Stimulated activated naive CD8-positive, alpha-beta T cell treated with anti-CD3 and anti-CD28 coated beads, Interleukin-15, Interleukin-2, amounts not matched to agents 100 ng/mL and 50 ng/mL, for 24 hours (primary cell): ENCODE data around the gene TDRD9.
"Not testable (repeated sequence)": the region's sequence is repeated elsewhere in the genome, so short reads cannot be mapped to it uniquely, and the experiment has no call there.

Experiments
- H3K27ac Mint-ChIP-seq: one replicate; pipeline ENCODE4 v1.8.0; 2021; ENCODE audit warnings: mild to moderate bottlenecking, mixed read lengths
- H3K27me3 Mint-ChIP-seq: one replicate; pipeline ENCODE4 v1.8.0; 2021; ENCODE audit warnings: mixed read lengths
- H3K36me3 Mint-ChIP-seq: one replicate; pipeline ENCODE4 v1.8.0; 2021; ENCODE audit warnings: low read depth, mixed read lengths
- H3K4me1 Mint-ChIP-seq: one replicate; pipeline ENCODE4 v1.8.0; 2021; ENCODE audit warnings: low read depth, mixed read lengths
- H3K4me3 Mint-ChIP-seq: one replicate; pipeline ENCODE4 v1.8.0; 2021; ENCODE audit warnings: mild to moderate bottlenecking, mixed read lengths
- H3K9me3 Mint-ChIP-seq: one replicate; pipeline ENCODE4 v1.8.0; 2021; ENCODE audit warnings: mixed read lengths

The TDRD9 gene

DNA sequence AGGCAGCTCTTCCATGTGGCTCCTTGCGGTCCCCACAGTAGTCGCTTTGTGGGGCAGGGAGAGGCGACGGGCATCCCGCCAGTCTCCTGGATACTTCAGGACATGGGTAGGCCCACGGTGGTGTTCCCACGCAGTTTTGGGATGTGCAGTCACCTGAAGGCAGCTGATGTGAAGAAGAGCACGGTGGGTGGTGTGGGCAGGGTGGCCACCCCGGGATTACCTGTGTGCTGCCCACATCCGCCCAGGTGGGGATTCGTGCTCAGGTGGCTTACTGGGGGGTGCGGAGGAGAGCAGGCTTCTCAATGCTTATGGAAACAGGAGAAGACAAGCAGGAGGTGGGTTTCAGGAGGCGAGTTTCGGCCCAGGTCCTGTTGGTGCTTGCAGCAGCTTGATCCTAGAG is 28.4 kb upstream of the TDRD9 start:
- Mint-ChIP-seq H3K4me1 (peaks cover 3% of the 10 kb centered on the region), H3K4me3 (no peak overlapping the region), H3K9me3 (no peaks in the 10 kb centered on the region), H3K36me3 (no peaks in the 10 kb centered on the region), H3K27ac (no peak overlapping the region), H3K27me3 (peaks cover 3% of the 10 kb centered on the region)

DNA sequence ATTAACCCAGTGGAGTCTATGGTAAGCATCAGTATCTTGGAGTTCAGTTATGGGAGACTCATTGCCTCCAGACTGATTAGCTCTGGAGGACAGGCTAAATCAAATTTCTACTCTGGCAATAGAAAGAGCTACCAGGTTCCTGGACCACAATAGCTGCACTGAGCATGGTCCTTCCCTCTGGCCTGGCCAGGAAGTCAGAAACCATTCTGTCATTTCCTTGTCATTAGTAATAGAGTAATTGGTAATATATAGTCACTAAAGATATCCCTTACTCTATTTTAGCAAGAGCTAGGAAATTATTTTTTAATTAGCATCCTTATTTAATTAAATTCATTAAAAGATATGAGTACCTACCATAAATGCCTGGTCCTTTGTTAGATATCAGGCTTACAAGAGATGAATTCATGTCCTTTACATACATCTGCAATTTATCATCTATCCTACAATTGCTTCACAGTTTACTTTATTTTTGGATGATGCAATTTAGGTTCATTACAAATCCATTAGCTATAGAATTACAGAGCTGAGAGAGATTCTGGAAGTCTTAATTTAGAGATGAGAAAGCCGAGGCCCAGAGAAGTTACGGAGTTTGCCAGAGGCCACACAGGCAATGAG is 23.7 kb upstream of the TDRD9 start:
- peaks cover 22% of the 10 kb centered on the region for H3K4me1 Mint-ChIP-seq
- H3K36me3 Mint-ChIP-seq = no peaks in the 10 kb centered on the region
- H3K9me3 Mint-ChIP-seq = no peaks in the 10 kb centered on the region
- H3K27me3 Mint-ChIP-seq = peaks cover 3% of the 10 kb centered on the region
- H3K4me3 Mint-ChIP-seq = no peak overlapping the region
- H3K27ac Mint-ChIP-seq = no peak overlapping the region

DNA sequence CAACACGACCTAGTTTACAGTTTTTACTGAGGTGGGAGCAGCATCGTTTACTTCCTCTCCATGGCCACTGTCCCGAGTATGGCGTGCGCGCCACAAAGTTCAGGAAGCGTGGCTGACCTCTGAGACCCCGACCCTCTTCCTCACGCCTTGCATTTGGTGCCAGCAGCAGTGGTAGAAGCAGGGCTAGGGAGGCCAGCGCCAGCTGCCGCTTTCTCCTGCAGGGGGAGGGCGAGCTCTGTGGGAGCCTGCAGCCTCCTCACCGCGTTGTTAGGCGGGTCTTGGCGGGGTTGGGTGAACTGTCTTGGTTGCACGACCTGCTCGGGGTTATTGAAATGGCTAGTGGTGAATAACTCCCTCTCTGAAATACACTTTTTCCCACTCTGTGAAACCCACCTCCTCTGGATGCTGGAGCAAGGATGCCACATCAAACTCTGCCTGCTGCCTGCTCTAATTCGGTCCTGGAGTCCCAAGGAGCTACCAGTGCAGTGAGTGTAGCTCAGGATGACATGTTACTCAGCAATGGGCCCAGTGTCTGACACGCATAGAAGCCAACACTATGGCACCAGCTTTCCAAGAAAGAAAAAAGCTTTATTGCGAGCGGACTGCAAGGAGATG is 22.3 kb upstream of the TDRD9 start:
- peaks cover 3% of the 10 kb centered on the region for H3K27me3 Mint-ChIP-seq
- H3K27ac Mint-ChIP-seq = no peak overlapping the region
- H3K9me3 Mint-ChIP-seq = no peaks in the 10 kb centered on the region
- H3K4me3 Mint-ChIP-seq = peak overlapping the region; percentile 41
- H3K4me1 Mint-ChIP-seq = peaks cover 31% of the 10 kb centered on the region
- peaks cover 4% of the 10 kb centered on the region for H3K36me3 Mint-ChIP-seq

DNA sequence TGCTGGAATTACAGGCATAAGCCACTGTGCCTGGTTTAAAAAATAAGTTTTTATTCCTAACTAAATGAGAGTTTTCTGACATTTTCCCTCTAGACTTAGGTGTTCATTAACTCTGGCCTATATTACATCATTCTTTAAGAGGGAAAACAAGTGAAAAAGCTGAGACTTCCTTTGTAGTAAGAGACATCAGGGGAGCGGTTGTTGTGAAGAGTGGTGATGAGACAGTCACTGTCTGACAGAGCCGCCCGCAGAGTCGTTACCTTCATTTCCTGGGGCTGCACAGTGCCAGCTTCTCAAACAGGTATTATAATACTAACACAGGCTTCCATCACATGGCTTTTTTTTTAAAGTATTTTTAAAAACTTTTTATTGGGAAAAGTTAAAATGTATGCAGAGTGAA is 19.7 kb upstream of the TDRD9 start:
- H3K4me1 Mint-ChIP-seq = peaks cover 28% of the 10 kb centered on the region
- peaks cover 2% of the 10 kb centered on the region for H3K27me3 Mint-ChIP-seq
- peak overlapping the region; percentile 11 for H3K27ac Mint-ChIP-seq
- no peak overlapping the region for H3K4me3 Mint-ChIP-seq
- H3K9me3 Mint-ChIP-seq = no peaks in the 10 kb centered on the region
- peaks cover 21% of the 10 kb centered on the region for H3K36me3 Mint-ChIP-seq

DNA sequence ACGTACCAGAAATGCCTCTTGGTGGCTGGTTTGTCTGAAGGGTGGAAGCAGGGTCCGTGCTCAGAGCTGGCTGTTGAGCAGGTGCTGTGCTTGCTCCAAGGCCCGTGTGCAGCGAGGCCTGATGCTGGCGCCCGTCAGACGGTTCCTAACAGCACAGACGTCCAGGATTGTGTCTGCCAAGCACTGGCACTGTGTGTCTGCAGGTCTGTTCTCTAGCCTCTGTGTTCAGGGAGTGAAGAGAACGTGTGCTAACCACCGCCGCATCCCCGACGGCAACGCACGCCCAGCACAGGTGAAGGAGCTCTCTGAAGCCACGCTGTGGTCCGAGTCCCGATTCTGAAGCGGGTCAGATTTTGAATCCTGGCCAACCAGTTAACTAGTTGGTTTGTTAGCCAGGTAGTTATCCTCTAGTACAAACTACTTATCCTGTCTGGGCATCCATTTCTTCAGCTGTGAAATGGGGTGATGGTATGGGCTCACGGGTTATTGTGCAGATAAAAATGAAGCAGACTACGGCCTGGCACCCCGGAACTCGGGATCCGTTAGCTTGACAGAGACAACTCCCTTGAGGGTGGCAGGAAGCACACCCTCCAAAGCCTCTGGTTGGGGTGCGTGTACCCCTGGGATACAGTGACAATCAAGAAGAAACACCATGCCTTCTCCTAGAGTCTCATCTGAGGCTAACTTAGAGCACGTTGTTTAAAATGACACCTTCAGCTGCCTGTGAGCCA is 18.6 kb upstream of the TDRD9 start:
- Mint-ChIP-seq H3K27me3 (no peaks in the 10 kb centered on the region), H3K9me3 (no peaks in the 10 kb centered on the region), H3K27ac (peak overlapping the region; percentile 80), H3K36me3 (peaks cover 29% of the 10 kb centered on the region), H3K4me1 (peaks cover 28% of the 10 kb centered on the region), H3K4me3 (peak overlapping the region; percentile 51)

DNA sequence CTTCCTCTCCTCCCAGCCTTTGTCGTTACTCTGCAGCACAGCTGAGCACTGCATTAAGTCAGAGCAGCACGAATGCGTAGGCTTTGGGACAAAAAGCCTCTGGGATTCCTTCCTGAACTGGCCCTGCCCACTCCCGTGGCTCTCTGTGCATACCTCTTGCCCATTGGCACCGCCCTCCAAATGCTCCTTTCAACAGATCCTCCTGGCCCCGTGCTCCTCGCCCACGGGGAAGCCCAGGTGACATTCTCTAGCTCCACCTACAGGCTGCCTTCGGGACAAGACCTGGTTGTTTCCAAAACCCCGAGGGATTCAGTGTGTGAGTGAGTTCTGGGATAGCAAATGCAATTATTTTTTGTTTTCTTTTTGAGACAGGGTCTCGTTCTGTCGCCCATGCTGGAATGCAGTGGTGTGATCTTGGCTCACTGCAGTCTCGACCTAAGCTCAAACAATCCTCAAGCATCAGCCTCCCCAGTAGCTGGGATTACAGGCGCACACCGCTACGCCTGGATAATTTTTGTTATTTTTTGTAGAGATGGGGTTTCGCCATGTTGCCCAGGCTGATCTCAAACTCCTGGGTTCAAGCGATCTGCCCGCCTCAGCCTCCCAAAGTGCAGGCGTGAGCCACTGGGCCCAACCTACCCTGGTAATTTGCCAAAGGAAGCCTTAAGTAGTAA is 17.9 kb upstream of the TDRD9 start:
- peaks cover 34% of the 10 kb centered on the region for H3K36me3 Mint-ChIP-seq
- H3K4me1 Mint-ChIP-seq = peaks cover 28% of the 10 kb centered on the region
- no peaks in the 10 kb centered on the region for H3K9me3 Mint-ChIP-seq
- peak overlapping the region; percentile 80 for H3K27ac Mint-ChIP-seq
- H3K4me3 Mint-ChIP-seq = peak overlapping the region; percentile 51
- no peaks in the 10 kb centered on the region for H3K27me3 Mint-ChIP-seq

DNA sequence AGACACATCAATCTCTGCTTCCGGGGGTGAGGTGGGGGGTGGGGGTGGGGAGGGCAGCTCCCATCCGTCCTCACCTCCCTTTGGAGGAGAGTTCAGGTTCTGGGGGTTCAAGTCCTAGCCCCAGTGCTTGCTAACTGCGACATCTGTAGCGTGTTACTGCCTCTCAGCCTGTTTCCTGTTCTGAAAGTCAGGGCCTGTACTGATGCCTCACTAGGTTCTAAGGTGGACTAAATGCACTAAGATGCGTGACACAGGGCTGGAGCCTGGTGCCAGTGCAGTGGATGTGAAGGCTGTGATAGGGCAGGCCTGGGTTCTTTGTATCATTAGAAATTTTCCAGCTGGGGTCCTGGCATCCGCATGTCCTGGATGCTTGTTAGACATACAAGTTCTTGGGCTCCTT is 17.3 kb upstream of the TDRD9 start:
- Mint-ChIP-seq H3K4me1 (peaks cover 28% of the 10 kb centered on the region), H3K27ac (no peak overlapping the region), H3K27me3 (no peaks in the 10 kb centered on the region), H3K4me3 (no peak overlapping the region), H3K36me3 (peaks cover 39% of the 10 kb centered on the region), H3K9me3 (no peaks in the 10 kb centered on the region)

DNA sequence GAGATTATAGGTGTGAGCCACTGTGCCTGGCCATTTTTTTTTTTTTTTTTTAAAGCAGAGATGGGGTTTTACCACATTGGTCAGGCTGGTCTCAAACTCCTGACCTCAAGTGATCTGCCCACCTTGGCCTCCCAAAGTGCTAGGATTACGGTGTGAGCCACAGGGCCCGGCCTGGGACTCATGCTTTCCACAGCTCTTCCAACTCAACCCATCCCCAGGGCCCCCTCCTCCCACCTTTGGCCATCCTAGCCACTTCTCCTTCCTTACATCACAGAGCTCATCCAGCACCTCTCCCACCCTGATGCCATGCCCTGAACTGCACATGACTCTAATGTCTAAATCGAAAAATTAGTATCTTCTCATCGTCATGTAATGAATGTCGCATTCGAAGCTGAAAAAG is 12.6 kb upstream of the TDRD9 start:
- Mint-ChIP-seq H3K9me3 (no peaks in the 10 kb centered on the region), H3K4me1 (peaks cover 12% of the 10 kb centered on the region), H3K27me3 (no peaks in the 10 kb centered on the region), H3K4me3 (no peak overlapping the region), H3K27ac (peak overlapping the region; percentile 57), H3K36me3 (peaks cover 42% of the 10 kb centered on the region)

DNA sequence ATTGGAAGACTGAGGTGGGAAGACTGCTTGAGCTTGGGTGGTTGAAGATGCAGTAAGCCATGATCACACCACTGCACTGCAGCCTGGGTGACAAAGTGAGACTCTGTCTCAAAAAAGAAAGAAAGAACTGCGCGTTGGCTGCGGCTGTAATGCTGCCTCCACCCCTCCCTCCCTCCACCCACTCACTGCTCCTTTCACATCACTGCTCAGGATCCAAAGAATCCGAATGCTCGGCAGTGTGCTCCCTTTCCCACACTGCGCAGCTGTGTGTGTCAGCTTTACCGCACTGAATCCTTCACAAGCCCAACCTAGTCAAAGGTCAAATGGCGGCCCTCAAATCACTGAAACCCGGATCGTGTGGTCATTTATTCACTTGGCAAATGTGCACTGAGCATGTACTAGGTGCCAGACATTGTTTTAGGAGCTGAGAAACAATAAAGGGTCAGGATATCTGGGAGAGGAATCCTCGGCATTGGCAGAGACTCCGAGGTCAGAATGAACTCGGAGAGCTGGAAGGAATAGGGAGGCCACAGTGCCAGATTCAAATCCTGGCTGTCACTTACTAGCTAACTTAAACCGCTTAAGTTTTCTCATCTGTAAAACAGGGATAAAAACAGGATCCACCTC is 11.5 kb upstream of the TDRD9 start:
- Mint-ChIP-seq H3K4me3 (no peak overlapping the region), H3K4me1 (peaks cover 16% of the 10 kb centered on the region), H3K27ac (no peak overlapping the region), H3K9me3 (no peaks in the 10 kb centered on the region), H3K36me3 (peaks cover 45% of the 10 kb centered on the region), H3K27me3 (no peaks in the 10 kb centered on the region)

DNA sequence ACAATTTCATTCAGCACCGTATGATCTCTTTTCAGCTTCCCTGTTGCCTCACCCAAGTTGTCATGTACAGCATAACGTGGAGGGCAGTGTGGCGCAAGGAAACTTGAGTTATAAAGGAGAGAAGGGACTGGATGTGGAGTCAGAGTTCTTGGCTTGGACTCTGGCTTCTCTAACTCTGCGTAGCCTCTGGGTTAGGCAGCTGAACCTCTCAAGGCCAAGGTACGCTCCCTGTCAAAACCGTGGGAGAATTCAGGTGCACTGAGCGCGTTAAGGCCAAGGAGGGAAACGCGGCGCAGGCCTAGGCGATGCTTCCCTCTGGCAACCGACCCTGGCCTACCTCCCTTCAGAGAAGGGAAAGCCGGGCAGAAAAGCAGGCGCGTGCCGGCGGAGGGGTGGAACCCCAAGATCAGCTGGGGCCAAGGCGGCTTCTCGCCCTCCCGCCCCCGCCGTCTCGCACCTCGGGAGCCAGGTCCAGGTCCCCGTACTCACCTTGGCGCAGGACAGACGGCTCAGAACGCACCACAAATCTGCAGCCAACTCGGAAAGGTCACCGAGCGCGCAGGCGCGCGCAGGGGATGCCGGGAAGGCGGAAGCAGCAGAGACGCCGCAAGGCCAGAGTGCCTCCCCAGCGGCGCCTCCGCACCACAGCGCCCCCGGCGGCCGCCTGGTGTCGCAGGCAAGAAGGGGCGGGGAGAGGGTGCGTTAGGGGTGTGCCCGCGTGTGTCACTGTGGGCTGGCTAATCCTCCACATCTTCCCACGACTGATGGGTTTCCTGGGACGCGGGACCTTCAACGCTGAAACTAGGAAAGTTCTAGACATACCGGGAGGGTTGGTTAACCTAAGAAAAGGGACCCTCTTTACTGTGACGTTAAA is 7.0 kb upstream of the TDRD9 start:
- Mint-ChIP-seq H3K36me3 (peaks cover 10% of the 10 kb centered on the region), H3K4me3 (peak overlapping the region; percentile 96), H3K4me1 (peaks cover 12% of the 10 kb centered on the region), H3K27me3 (peaks cover 7% of the 10 kb centered on the region), H3K27ac (peak overlapping the region; percentile 91), H3K9me3 (no peaks in the 10 kb centered on the region)

DNA sequence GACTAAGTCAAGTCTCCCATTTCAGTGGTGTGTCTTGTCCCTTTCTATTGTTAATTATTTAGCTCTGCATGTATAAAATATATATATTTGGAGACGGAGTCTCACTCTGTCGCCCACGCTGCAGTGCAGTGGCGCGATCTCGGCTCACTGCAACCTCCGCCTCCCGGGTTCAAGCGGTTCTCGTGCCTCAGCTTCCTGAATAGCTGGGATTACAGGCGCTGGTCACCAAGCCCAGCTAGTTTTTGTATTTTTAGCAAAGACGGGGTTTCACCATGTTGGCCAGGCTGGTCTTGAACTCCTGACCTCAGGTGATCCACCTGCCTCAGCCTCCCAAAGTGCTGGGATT is 6.4 kb upstream of the TDRD9 start:
- not testable (repeated sequence) for H3K27ac Mint-ChIP-seq, H3K9me3 Mint-ChIP-seq, H3K27me3 Mint-ChIP-seq, H3K36me3 Mint-ChIP-seq
- H3K4me1 Mint-ChIP-seq = peaks cover 12% of the 10 kb centered on the region
- peak overlapping the region; percentile 96 for H3K4me3 Mint-ChIP-seq

DNA sequence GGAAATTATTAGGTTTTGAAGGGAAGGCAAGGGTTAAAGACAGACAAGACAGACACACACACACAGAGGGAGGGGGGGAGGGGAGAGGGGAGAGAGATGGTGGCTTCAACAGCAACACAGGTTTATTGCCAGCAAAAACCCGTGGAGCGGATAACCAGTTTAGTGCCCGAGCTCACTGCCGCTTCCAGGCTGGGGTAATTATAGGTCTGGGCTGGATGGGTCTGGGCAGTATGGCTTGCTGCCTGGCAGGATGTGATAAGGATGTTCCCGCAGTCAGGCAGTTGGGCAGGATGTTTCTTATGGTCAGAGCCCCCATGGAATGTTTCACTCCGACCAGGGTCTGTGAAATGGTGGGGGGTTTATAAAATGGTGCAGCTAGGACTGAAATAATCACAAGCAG is 4.4 kb upstream of the TDRD9 start:
- H3K9me3 Mint-ChIP-seq = no peaks in the 10 kb centered on the region
- H3K27ac Mint-ChIP-seq = no peak overlapping the region
- no peak overlapping the region for H3K4me3 Mint-ChIP-seq
- peaks cover 10% of the 10 kb centered on the region for H3K36me3 Mint-ChIP-seq
- peaks cover 12% of the 10 kb centered on the region for H3K4me1 Mint-ChIP-seq
- peaks cover 7% of the 10 kb centered on the region for H3K27me3 Mint-ChIP-seq

DNA sequence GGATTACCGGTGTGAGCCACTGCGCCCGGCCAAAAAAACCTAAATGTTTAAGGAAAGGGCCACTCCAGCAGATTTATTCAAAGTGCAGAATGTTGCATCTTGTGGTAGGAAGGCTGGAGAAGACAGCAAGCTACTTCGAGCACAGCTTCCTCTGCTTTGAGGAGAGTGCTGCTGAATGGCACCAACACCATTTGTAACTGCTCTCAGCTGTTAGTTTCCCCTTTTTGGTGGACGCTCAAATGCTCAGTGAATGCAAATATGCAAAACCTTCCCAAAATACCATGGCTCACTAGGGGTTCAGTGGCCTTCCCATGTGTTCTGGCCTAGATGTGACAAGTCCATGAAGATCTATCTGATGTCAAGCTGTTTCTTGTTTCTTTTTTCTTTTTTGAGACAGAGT is 2.9 kb upstream of the TDRD9 start:
- no peaks in the 10 kb centered on the region for H3K9me3 Mint-ChIP-seq
- H3K4me3 Mint-ChIP-seq = no peak overlapping the region
- no peak overlapping the region for H3K27ac Mint-ChIP-seq
- peaks cover 11% of the 10 kb centered on the region for H3K27me3 Mint-ChIP-seq
- peaks cover 6% of the 10 kb centered on the region for H3K36me3 Mint-ChIP-seq
- H3K4me1 Mint-ChIP-seq = peaks cover 6% of the 10 kb centered on the region

DNA sequence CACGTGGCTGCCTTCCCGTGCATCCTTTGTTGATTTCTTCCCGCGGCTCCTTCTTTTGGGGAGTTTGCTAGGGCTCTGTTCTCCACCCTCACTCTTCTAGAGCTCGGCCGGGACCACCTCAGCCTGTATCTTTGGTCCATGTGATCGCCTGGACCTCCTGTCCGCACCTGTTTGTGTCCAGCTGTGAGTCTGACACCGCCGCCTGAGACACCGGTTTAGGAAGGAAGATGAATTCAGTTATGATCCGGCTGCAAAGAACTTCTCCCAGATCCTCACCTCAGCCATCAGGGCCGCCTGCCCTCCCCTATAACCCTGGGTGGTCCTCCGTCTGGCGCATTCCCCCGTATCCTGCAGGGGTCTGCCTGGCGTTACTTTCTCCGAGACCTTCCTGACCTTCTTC is 690 bp upstream of the TDRD9 start:
- H3K4me1 Mint-ChIP-seq = peaks cover 12% of the 10 kb centered on the region
- peaks cover 11% of the 10 kb centered on the region for H3K27me3 Mint-ChIP-seq
- no peak overlapping the region for H3K4me3 Mint-ChIP-seq
- no peaks in the 10 kb centered on the region for H3K9me3 Mint-ChIP-seq
- H3K36me3 Mint-ChIP-seq = no peaks in the 10 kb centered on the region
- no peak overlapping the region for H3K27ac Mint-ChIP-seq
